Measurements from ENCODE around the gene ATRIP.

Gene ATRIP

GRCh38 chr3:48502728-48503168, 56.2 kb downstream of the ATRIP start:
- no peaks in the 10 kb centered on the region for H3K9me3 ChIP-seq (ENCODE audit: control insufficient read depth, low read length)
- no peak overlapping the region for H3K9ac ChIP-seq (ENCODE audit: low read length)
- peak overlapping the region; percentile 87 for H3K4me3 ChIP-seq (ENCODE audit: low read length)
- peaks cover 8% of the 10 kb centered on the region for H3K36me3 ChIP-seq (ENCODE audit: control insufficient read depth, insufficient read depth, low read length, severe bottlenecking)
- no peak for DNase-seq (ENCODE audit: low read depth)
- no peaks in the 10 kb centered on the region for H3K27me3 ChIP-seq (replicated peaks; ENCODE audit: control insufficient read depth, insufficient read depth, low read length)
- H3K4me1 ChIP-seq (ENCODE audit: control insufficient read depth, insufficient read depth, low read length) = peaks cover 12% of the 10 kb centered on the region

GRCh38 chr3:48503401-48504050, 57.0 kb downstream of the ATRIP start:
- DNase-seq (ENCODE audit: low read depth) = peak; percentile 71
- H3K36me3 ChIP-seq (ENCODE audit: control insufficient read depth, insufficient read depth, low read length, severe bottlenecking) = peaks cover under 1% of the 10 kb centered on the region
- H3K4me3 ChIP-seq (ENCODE audit: low read length) = peak overlapping the region; percentile 87
- H3K9ac ChIP-seq (ENCODE audit: low read length) = peak overlapping the region; percentile 94
- H3K9me3 ChIP-seq (ENCODE audit: control insufficient read depth, low read length) = no peaks in the 10 kb centered on the region
- no peaks in the 10 kb centered on the region for H3K27me3 ChIP-seq (replicated peaks; ENCODE audit: control insufficient read depth, insufficient read depth, low read length)
- H3K4me1 ChIP-seq (ENCODE audit: control insufficient read depth, insufficient read depth, low read length) = peaks cover 12% of the 10 kb centered on the region

- peaks cover 12% of the 10 kb centered on the region for H3K4me1 ChIP-seq (ENCODE audit: control insufficient read depth, insufficient read depth, low read length)
Observed at GRCh38 chr3:48504051-48504946, 57.8 kb downstream of the ATRIP start, which contains the start of gene SHISA5. Gene SHISA5, minus strand, starts transcription at chr3:48504174. Its CDS starts 80 bp downstream, at chr3:48504094.

GRCh38 chr3:48505146-48505545, 58.6 kb downstream of the ATRIP start:
- H3K4me3 ChIP-seq (ENCODE audit: low read length) = peak overlapping the region; percentile 87
- no peak for DNase-seq (ENCODE audit: low read depth)
- no peaks in the 10 kb centered on the region for H3K9me3 ChIP-seq (ENCODE audit: control insufficient read depth, low read length)
- no peak overlapping the region for H3K9ac ChIP-seq (ENCODE audit: low read length)
- H3K4me1 ChIP-seq (ENCODE audit: control insufficient read depth, insufficient read depth, low read length) = peaks cover 12% of the 10 kb centered on the region
- no peaks in the 10 kb centered on the region for H3K36me3 ChIP-seq (ENCODE audit: control insufficient read depth, insufficient read depth, low read length, severe bottlenecking)
- H3K27me3 ChIP-seq (replicated peaks; ENCODE audit: control insufficient read depth, insufficient read depth, low read length) = no peaks in the 10 kb centered on the region

More at GRCh38 chr3:48504051-48504946, 57.8 kb downstream of the ATRIP start, which contains the start of gene SHISA5:
- DNase-seq (ENCODE audit: low read depth) = peak; percentile 88
- Histone ChIP-seq H3K9ac (ENCODE audit: low read length) (peak within 1 kb of the TSS; percentile 94), H3K36me3 (ENCODE audit: control insufficient read depth, insufficient read depth, low read length, severe bottlenecking) (no peaks in the 10 kb centered on the region), H3K4me3 (ENCODE audit: low read length) (peak within 1 kb of the TSS; percentile 87), H3K27me3 (replicated peaks; ENCODE audit: control insufficient read depth, insufficient read depth, low read length) (no peaks in the 10 kb centered on the region), H3K9me3 (ENCODE audit: control insufficient read depth, low read length) (no peaks in the 10 kb centered on the region)

- Histone ChIP-seq H3K9ac (ENCODE audit: low read length) (no peak overlapping the region), H3K36me3 (ENCODE audit: control insufficient read depth, insufficient read depth, low read length, severe bottlenecking) (no peaks in the 10 kb centered on the region), H3K27me3 (replicated peaks; ENCODE audit: control insufficient read depth, insufficient read depth, low read length) (no peaks in the 10 kb centered on the region), H3K4me3 (ENCODE audit: low read length) (no peak overlapping the region), H3K4me1 (ENCODE audit: control insufficient read depth, insufficient read depth, low read length) (peaks cover 12% of the 10 kb centered on the region), H3K9me3 (ENCODE audit: control insufficient read depth, low read length) (no peaks in the 10 kb centered on the region)
- DNase-seq (ENCODE audit: low read depth) = no peak
Observed at GRCh38 chr3:48505968-48506504, 59.5 kb downstream of the ATRIP start.

GRCh38 chr3:48507256-48508061, 60.9 kb downstream of the ATRIP start:
- Histone ChIP-seq H3K4me1 (ENCODE audit: control insufficient read depth, insufficient read depth, low read length) (peaks cover 12% of the 10 kb centered on the region), H3K36me3 (ENCODE audit: control insufficient read depth, insufficient read depth, low read length, severe bottlenecking) (no peaks in the 10 kb centered on the region), H3K4me3 (ENCODE audit: low read length) (no peak overlapping the region), H3K9me3 (ENCODE audit: control insufficient read depth, low read length) (no peaks in the 10 kb centered on the region), H3K9ac (ENCODE audit: low read length) (no peak overlapping the region), H3K27me3 (replicated peaks; ENCODE audit: control insufficient read depth, insufficient read depth, low read length) (no peaks in the 10 kb centered on the region)
- peak; percentile 55 for DNase-seq (ENCODE audit: low read depth)

- no peaks in the 10 kb centered on the region for H3K27me3 ChIP-seq (replicated peaks; ENCODE audit: control insufficient read depth, insufficient read depth, low read length)
- no peak overlapping the region for H3K9ac ChIP-seq (ENCODE audit: low read length)
- no peak overlapping the region for H3K4me3 ChIP-seq (ENCODE audit: low read length)
- no peaks in the 10 kb centered on the region for H3K4me1 ChIP-seq (ENCODE audit: control insufficient read depth, insufficient read depth, low read length)
- no peaks in the 10 kb centered on the region for H3K9me3 ChIP-seq (ENCODE audit: control insufficient read depth, low read length)
- H3K36me3 ChIP-seq (ENCODE audit: control insufficient read depth, insufficient read depth, low read length, severe bottlenecking) = no peaks in the 10 kb centered on the region
- DNase-seq (ENCODE audit: low read depth) = no peak
Observed at GRCh38 chr3:48511551-48511950, 65.0 kb downstream of the ATRIP start.

GRCh38 chr3:48514431-48515227, 68.1 kb downstream of the ATRIP start:
- Histone ChIP-seq H3K4me1 (ENCODE audit: control insufficient read depth, insufficient read depth, low read length) (no peaks in the 10 kb centered on the region), H3K4me3 (ENCODE audit: low read length) (no peak overlapping the region), H3K27me3 (replicated peaks; ENCODE audit: control insufficient read depth, insufficient read depth, low read length) (no peaks in the 10 kb centered on the region), H3K9me3 (ENCODE audit: control insufficient read depth, low read length) (no peaks in the 10 kb centered on the region), H3K36me3 (ENCODE audit: control insufficient read depth, insufficient read depth, low read length, severe bottlenecking) (no peaks in the 10 kb centered on the region), H3K9ac (ENCODE audit: low read length) (no peak overlapping the region)
- DNase-seq (ENCODE audit: low read depth) = no peak

Measured in adipocyte (in vitro differentiated cells).